Glutamatergic neuron (in vitro differentiated cells): ENCODE results near the gene QPCT. TPM values are rescaled to one million over a fixed set of nuclear protein-coding genes. Genes with fewer than 3 reads are reported as not detected.
A peak's percentile ranks its signal among the peaks of the same experiment; 100 is the strongest.

Experiments
- DNase-seq: peaks from one replicate; pipeline ENCODE4 v3.0.0; 2022
- H3K27ac Mint-ChIP-seq: one replicate; pipeline ENCODE4 v1.8.0; 2020; ENCODE audit warnings: mild to moderate bottlenecking, mixed read lengths, inconsistent platforms; ENCODE audit not compliant: unreplicated experiment
- H3K27me3 Mint-ChIP-seq: one replicate; pipeline ENCODE4 v1.8.0; 2020; ENCODE audit warnings: mild to moderate bottlenecking, moderate library complexity, mixed read lengths, inconsistent platforms; ENCODE audit not compliant: unreplicated experiment
- H3K36me3 Mint-ChIP-seq: one replicate; pipeline ENCODE4 v1.8.0; 2020; ENCODE audit warnings: mild to moderate bottlenecking, mixed read lengths, inconsistent platforms; ENCODE audit not compliant: unreplicated experiment
- H3K4me1 Mint-ChIP-seq: one replicate; pipeline ENCODE4 v1.8.0; 2020; ENCODE audit warnings: mild to moderate bottlenecking, low read depth, mixed read lengths, inconsistent platforms; ENCODE audit not compliant: unreplicated experiment
- H3K4me3 Mint-ChIP-seq: one replicate; pipeline ENCODE4 v1.8.0; 2020; ENCODE audit warnings: mild to moderate bottlenecking, mixed read lengths, inconsistent platforms; ENCODE audit not compliant: unreplicated experiment
- H3K9me3 Mint-ChIP-seq: one replicate; pipeline ENCODE4 v1.8.0; 2020; ENCODE audit warnings: mild to moderate bottlenecking, moderate library complexity, mixed read lengths, inconsistent platforms; ENCODE audit not compliant: unreplicated experiment
- total RNA-seq: library from RNA; stranded (reverse); fragmentation: NEBNext Ultra II Directional; extraction: Animal tissue kit (Norgen Biotek cat#: 25700); gene quantifications from one replicate; pipeline ENCODE4 v1.2.1, GENCODE V29; 2021; ENCODE audit not compliant: unreplicated experiment
- TF ChIP-seq, protein P1 (sequence below): fragments of 200-600 bp; sonication (generic); IDR thresholded peaks from one replicate; pipeline ENCODE4 v1.5.0; 2021; ENCODE audit not compliant: partially characterized antibody, unreplicated experiment

The QPCT gene
- total RNA-seq, 1 donor from 2014 or later = 7.4 TPM

DNA sequence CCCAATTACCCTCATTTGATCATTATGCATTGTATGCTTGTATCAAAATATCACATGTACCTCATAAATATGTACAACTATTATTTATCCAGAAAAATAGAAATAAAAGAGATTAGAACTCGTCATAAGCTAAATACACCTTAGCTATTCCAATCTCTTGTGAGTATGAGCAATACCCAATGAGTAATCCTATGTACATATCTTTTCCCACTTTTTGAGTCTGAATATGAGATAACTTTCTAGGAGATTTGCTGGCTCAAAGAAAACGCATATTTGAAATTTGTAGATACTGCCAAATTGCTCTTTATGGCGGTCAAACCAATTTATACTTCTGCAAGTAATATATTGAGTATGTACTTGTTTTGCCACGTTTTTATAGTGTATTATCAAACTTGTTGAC is 43.9 kb upstream of the QPCT start:
- DNase-seq = no peak
- Mint-ChIP-seq H3K36me3 (no peaks in the 10 kb centered on the region), H3K9me3 (no peaks in the 10 kb centered on the region), H3K4me3 (no peak overlapping the region), H3K27ac (no peak overlapping the region), H3K27me3 (no peaks in the 10 kb centered on the region), H3K4me1 (peaks cover 10% of the 10 kb centered on the region)
- TF ChIP-seq, protein P1, sequence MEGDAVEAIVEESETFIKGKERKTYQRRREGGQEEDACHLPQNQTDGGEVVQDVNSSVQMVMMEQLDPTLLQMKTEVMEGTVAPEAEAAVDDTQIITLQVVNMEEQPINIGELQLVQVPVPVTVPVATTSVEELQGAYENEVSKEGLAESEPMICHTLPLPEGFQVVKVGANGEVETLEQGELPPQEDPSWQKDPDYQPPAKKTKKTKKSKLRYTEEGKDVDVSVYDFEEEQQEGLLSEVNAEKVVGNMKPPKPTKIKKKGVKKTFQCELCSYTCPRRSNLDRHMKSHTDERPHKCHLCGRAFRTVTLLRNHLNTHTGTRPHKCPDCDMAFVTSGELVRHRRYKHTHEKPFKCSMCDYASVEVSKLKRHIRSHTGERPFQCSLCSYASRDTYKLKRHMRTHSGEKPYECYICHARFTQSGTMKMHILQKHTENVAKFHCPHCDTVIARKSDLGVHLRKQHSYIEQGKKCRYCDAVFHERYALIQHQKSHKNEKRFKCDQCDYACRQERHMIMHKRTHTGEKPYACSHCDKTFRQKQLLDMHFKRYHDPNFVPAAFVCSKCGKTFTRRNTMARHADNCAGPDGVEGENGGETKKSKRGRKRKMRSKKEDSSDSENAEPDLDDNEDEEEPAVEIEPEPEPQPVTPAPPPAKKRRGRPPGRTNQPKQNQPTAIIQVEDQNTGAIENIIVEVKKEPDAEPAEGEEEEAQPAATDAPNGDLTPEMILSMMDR = no peak

DNA sequence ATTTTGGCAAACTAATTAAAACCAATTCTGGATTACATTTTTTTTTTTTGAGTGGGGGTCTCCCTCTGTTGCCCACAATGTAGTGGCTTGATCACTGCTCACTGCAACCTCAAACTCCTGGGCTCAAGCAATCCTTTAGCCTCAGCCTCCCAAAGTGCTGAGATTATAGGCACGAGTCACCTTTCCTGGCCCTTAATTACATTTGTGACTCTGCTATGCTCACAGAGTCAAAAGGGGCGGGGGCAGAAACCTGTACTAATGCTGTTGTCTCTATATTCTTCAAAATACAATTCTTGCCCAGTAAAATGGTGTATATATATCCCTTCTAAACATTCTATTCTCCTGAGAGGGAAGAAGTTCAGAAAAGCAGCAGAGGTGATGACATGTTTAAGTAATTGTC is 43.0 kb upstream of the QPCT start:
- no peak for DNase-seq
- Mint-ChIP-seq H3K9me3 (no peaks in the 10 kb centered on the region), H3K36me3 (no peaks in the 10 kb centered on the region), H3K4me3 (no peak overlapping the region), H3K27ac (peak overlapping the region; percentile 3), H3K27me3 (no peaks in the 10 kb centered on the region), H3K4me1 (peaks cover 13% of the 10 kb centered on the region)
- TF ChIP-seq, protein P1 = no peak

DNA sequence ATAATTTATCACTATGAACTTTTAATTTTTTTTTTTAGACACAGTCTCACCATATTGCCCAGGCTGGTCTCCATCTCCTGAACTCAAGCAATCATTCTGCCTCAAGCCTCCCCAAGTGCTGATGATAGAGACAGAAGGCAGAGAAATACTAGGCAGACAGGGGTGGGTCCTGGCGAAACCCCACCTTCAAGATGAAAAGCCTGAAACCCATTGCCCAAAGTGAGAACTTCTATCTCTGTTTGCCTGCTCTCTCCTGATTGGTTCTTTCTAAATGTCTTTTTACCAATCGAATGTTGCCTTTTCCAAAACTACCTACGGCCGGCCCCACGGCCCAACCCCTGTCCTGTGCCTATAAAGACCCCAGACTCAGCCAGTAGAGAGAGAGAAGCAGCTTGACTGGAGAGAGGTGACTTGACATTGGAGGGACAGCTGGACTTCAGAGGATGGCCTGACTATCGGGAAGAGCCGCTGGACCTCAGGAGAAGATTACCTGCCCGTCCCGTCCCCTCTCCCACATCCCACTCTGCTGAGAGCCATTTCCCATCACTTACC is 41.7 kb upstream of the QPCT start:
- Mint-ChIP-seq H3K27ac (no peak overlapping the region), H3K4me3 (no peak overlapping the region), H3K4me1 (peaks cover 13% of the 10 kb centered on the region), H3K27me3 (no peaks in the 10 kb centered on the region), H3K9me3 (no peaks in the 10 kb centered on the region), H3K36me3 (no peaks in the 10 kb centered on the region)
- TF ChIP-seq, protein P1 = no peak
- DNase-seq = no peak

DNA sequence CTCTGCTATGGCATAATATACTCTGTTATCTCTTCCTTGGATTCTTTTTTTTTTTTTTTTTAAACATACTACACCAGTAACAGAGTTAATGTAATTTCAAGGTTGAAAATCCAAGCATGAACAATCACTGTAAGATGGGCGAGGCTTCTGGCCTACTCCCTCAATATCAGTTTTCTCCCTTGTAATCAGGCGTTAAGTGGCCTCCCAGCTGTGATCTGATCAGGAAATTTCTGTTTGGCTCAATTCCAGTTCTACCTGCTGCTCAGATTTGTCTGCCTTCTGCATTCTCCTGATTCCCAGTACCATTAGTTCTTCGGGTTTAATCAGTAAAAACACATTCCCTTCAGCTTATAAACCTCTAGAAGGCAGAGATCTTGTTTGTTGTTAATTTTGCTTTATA is 38.4 kb upstream of the QPCT start:
- no peak for DNase-seq
- H3K27me3 Mint-ChIP-seq = no peaks in the 10 kb centered on the region
- H3K4me3 Mint-ChIP-seq = no peak overlapping the region
- H3K36me3 Mint-ChIP-seq = no peaks in the 10 kb centered on the region
- peaks cover 14% of the 10 kb centered on the region for H3K4me1 Mint-ChIP-seq
- no peaks in the 10 kb centered on the region for H3K9me3 Mint-ChIP-seq
- TF ChIP-seq, protein P1 = no peak
- no peak overlapping the region for H3K27ac Mint-ChIP-seq

DNA sequence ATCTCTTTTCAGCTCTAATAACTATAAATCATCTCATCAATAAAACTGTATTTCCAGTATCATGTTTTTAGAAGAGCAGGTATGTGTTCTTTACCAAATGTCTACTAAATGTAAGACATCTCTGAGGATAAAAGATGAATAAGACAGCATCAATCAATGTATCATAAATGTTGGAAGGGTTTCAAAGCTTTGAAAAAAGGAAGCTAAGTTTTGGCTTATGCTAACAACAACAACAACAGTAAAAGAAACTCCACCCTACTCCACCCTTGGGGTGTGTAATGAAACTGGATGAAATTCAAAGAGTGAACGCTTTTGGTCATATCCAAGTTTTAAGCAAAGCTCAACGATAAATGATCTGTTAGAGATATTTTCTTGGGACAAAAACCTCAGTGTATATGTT is 36.9 kb upstream of the QPCT start:
- DNase-seq = no peak
- peaks cover 16% of the 10 kb centered on the region for H3K4me1 Mint-ChIP-seq
- H3K4me3 Mint-ChIP-seq = no peak overlapping the region
- no peaks in the 10 kb centered on the region for H3K36me3 Mint-ChIP-seq
- H3K9me3 Mint-ChIP-seq = no peaks in the 10 kb centered on the region
- H3K27me3 Mint-ChIP-seq = no peaks in the 10 kb centered on the region
- no peak overlapping the region for H3K27ac Mint-ChIP-seq
- TF ChIP-seq, protein P1 = no peak
